NCI-H2171 treated with DMSO at 0.1 percent for 48 hours (cell line): ENCODE results near the gene PLXNA3.
A peak's percentile ranks its signal among the peaks of the same experiment; 100 is the strongest.

Experiments used
- DNase-seq: peaks from one replicate; lab custom pipeline; 2025; lab: John Stamatoyannopoulos, UW

The PLXNA3 gene

GRCh38 chrX:154435171-154435733, 22.8 kb upstream of the PLXNA3 start:
- DNase-seq, result no peak

GRCh38 chrX:154436374-154436982, 21.6 kb upstream of the PLXNA3 start:
- DNase-seq, result peak; percentile 9

GRCh38 chrX:154436983-154437752, 20.9 kb upstream of the PLXNA3 start, which contains the start of gene GDI1:
Gene GDI1, plus strand, starts transcription at chrX:154437154. Its CDS starts 101 bp downstream, at chrX:154437255.
- DNase-seq, result peak; percentile 6

- DNase-seq, result no peak
These were observed 19.8 kb upstream of the PLXNA3 start for GRCh38 chrX:154437971-154438893.

- no peak for DNase-seq
These were observed 18.2 kb upstream of the PLXNA3 start for GRCh38 chrX:154439841-154440240.

GRCh38 chrX:154440623-154441357, 17.3 kb upstream of the PLXNA3 start:
- no peak for DNase-seq

GRCh38 chrX:154441564-154441963, 16.5 kb upstream of the PLXNA3 start:
- DNase-seq, result no peak

GRCh38 chrX:154441984-154442707, 15.9 kb upstream of the PLXNA3 start:
- DNase-seq, result no peak

- no peak for DNase-seq
These were observed 14.6 kb upstream of the PLXNA3 start for GRCh38 chrX:154443479-154443910.

GRCh38 chrX:154443992-154444754, 13.9 kb upstream of the PLXNA3 start, which contains the start of gene FAM50A:
Gene FAM50A, plus strand, starts transcription at chrX:154444141. Its CDS starts 95 bp downstream, at chrX:154444236.
- DNase-seq, result peak; percentile 21

GRCh38 chrX:154444755-154445246, 13.3 kb upstream of the PLXNA3 start:
- DNase-seq, result no peak

GRCh38 chrX:154445776-154446175, 12.3 kb upstream of the PLXNA3 start:
- no peak for DNase-seq

- no peak for DNase-seq
These were observed 11.7 kb upstream of the PLXNA3 start for GRCh38 chrX:154446430-154446829.

- DNase-seq, result no peak
These were observed 9.6 kb upstream of the PLXNA3 start for GRCh38 chrX:154448484-154448883.

- no peak for DNase-seq
These were observed 8.5 kb upstream of the PLXNA3 start for GRCh38 chrX:154449618-154450017.

GRCh38 chrX:154450312-154450711, 7.8 kb upstream of the PLXNA3 start:
- DNase-seq, result no peak

GRCh38 chrX:154452823-154453222, 5.3 kb upstream of the PLXNA3 start:
- no peak for DNase-seq

- DNase-seq, result peak; percentile 11
These were observed 478 bp upstream of the PLXNA3 start for GRCh38 chrX:154457491-154458115.
